ENCODE measurements around the gene CNGA3.

The CNGA3 gene

GRCh38 chr2:98329549-98329948, 16.7 kb upstream of the CNGA3 start:
- DNase-seq, result no peak

- no peak for DNase-seq
These were observed 13.3 kb upstream of the CNGA3 start for GRCh38 chr2:98332989-98333388.

DNA sequence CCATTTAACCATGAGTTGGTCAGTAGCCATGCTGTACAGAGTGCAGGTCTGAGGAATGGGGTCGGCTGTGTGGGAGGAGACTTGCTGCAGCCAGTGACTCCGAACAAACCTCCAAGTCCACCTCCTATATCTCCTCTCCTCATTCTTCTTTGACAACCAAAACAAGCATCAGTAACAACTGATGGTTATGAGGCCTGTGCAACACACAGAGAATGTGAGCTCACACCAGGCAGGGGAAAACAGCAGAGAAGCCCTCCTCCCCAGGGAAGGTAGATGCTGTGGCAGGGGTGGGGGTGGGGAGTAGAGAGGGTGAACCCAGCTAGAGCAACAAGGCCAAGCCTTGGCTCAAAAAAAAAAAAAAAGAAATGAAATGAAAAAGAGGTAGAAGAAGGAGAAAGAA, 12.3 kb upstream of the CNGA3 start:
- no peak for DNase-seq

DNA sequence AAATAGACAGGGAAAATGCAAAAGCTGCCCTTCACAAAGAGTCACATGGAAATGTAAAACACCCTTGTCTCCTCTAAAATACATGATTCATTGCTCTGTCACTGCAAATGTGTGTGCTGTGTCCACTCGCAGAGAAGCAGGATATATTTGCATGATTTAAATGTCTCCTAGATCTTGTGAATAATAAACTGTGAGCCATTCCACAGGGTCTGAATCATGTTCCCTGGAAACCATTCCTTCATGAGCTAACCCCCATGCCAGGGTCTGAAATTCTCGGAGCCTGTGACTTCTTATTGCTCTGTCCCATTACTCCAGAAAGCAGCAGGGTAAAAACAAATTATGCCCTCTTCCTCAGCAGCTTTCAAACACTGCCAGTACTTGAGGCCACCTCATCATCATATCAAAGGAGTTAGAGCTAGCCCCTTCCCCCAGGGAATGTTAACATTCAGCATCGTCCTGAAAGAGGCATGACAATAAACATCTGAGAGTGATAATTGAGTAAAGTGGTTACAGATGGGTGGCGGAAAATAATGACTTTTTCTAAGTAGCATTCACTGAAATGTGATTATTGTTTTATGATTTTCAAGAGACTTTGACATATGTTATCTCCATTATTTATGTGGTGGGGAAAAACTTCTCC, 11.7 kb upstream of the CNGA3 start:
- DNase-seq, result no peak

DNA sequence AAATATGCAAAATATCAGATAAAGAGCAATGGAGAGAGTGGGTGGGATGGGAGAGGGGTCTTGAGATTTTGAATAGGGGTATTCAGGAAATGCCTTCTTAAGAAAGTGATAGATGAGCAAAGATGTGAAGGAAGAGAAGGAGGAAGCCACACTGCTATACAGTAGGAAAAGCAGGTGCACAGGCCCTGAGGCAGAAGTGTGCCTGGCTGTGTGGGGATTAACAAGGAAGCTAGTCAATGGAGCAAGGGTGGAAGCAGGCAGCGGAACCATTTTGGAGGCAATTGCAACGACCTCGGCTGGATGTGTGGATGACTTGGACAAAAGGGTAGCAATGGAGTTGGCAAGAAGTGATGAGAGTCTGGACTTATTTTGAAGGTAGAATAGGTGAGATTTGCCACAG, 11.0 kb upstream of the CNGA3 start:
- DNase-seq, result no peak

- DNase-seq, result no peak
These were observed 5.0 kb upstream of the CNGA3 start for GRCh38 chr2:98341241-98341640.

GRCh38 chr2:98343285-98343684, 3.0 kb upstream of the CNGA3 start:
- no peak for DNase-seq

GRCh38 chr2:98347298-98348065, 1.2 kb downstream of the CNGA3 start:
- no peak for DNase-seq

DNA sequence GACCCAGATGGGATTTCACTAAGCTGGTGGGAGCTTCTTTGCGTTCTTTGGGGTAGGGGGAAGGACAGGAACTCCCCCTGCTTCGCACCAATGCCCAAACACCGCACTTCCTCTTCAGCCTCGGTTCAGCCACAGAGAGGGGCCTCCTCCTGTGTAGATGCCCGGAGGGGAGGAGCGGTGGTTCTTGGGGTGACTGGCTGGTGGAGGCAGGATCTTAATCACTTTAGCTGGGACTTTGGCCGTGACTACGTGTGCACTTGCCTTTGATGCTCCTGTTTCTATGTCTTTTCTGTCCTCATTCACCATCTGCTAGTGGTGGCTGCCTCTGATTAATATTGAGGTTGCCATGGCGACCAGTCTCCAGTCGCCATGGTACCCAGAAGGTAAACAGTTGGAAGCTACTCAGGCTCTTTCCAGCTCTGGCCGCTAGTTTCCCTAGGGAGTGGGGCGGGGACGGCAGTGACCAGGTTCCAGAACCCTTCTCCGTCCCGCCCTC, 1.9 kb downstream of the CNGA3 start:
- no peak for DNase-seq

GRCh38 chr2:98350411-98350810, 4.2 kb downstream of the CNGA3 start:
- DNase-seq, result no peak

GRCh38 chr2:98355881-98356280, 9.6 kb downstream of the CNGA3 start:
- no peak for DNase-seq

DNA sequence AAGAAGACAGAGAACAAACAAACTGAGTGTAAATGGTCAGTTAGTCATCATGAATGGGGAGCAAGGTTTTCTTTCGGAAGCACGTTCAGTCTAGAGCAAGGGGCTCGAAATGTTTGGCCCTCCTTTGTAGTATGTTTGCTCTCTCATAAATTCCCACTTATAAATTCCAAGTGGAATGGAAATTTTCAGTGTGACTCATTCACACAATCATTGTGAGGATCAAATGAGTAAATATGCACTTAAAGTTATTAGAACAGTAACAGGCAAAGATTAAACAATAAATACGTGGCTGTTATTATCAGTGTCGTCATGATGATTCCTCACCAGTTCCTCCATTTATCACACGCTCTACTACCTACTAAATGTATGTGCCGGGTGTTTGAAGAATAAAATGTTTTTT, 10.5 kb downstream of the CNGA3 start:
- DNase-seq, result no peak

DNA sequence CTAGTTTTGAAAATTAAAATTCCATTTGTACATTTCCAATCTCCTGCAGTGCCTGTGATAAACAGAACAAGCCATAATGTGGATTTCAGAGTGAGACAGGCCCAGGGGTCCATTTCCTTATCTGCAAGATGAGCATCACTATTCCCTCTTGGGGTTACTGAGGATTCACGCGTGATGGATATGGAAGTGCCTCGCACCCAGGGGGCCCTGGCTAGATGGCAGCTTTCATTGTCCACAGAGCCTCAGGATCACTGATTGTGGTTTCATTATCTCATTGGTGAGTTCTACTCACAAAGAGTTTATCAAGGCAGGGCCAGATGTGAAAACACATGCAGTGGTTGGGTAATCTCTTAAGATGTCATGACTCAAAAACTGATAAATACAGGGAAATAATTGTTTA, 11.6 kb downstream of the CNGA3 start:
- no peak for DNase-seq

DNA sequence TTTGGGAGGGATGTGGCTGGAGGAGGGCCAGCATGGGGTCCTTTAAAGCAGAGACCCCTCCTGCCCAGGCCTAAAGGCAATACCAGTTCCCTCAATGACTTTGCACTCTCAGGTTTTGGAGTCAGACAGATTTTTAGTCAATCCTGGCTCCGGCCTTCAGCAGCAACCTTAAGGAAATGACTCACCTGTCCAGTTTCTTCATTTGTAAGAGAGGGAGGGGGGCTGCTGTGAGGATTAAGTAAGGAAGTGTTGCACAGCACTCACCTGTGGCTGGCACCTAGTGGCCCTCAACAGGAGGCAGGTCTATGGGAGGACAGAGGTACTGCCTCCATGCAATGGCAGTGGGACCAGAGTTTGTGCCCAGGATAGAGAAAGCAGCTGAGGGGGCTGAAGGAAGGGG, 13.7 kb downstream of the CNGA3 start:
- no peak for DNase-seq

GRCh38 chr2:98367721-98368120, 21.5 kb downstream of the CNGA3 start:
- DNase-seq, result no peak

GRCh38 chr2:98369710-98370239, 23.5 kb downstream of the CNGA3 start:
- no peak for DNase-seq

- no peak for DNase-seq
These were observed 25.9 kb downstream of the CNGA3 start for GRCh38 chr2:98372121-98372520.

DNA sequence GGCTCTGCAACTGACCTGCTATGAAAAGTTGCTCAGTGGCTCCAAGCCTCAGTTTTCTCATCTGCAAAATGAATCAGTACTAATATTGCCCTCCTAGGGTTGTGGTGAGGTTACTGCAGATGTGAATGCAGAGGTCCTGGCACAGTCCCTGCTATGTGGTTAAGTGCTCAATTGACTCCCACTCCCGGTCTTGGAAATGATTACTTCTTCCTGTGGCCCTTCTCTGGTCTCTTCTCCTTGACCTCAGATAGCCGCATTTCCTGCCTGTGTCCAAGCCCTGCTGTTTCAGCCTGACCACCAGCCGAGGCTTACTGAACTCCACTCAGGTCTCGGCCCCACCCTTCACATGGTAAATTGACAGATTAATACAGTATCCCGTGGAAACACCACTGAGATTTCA, 26.3 kb downstream of the CNGA3 start:
- DNase-seq, result no peak

DNA sequence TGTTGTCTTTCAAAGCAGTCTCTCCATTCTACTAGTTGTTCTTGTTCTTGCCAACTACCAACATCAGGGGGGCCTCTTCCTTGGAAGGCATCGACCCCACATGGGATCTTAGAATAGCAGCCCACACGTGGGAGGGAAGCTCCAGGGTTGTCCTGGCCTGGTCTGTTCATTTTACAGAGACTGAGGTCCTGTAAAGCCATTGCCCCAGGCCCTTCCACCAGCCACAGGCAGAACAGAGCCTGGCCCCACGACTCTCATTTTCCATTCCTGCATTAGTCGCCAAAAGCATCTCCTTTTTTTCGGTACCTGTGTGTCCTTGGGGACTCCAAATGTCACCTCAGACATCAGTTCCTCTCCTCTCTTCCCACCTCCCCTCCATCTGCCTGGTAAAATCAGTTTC, 28.0 kb downstream of the CNGA3 start:
- no peak for DNase-seq

DNA sequence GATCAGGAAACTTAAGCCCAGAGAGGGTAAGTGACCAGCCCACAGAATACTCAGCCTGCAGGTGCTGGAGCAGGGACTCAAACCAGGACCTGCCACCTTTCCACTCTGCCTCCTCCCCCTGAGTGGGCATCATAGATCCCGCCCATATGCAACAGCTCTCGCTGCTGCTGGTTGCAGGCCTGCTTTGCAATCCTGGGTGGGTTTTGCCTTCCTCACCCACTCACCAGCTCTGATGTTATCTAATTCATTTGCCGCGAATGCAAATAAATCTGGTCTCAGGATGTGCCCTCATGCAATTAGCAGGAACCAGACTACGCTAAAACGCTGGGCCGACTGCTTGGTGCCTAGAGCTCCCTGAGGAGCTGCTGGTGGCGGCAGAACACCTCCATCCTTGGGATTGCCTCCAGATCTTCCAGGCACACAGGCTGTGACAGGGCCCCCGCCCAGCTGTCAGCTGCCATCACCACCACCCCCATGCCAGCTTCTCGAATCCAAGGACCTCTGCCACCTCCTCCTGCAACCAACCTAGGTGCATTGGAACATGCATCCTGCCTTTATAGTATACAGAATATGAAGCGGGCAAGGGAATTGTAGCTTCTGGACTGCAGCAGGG, 28.8 kb downstream of the CNGA3 start:
- no peak for DNase-seq

DNA sequence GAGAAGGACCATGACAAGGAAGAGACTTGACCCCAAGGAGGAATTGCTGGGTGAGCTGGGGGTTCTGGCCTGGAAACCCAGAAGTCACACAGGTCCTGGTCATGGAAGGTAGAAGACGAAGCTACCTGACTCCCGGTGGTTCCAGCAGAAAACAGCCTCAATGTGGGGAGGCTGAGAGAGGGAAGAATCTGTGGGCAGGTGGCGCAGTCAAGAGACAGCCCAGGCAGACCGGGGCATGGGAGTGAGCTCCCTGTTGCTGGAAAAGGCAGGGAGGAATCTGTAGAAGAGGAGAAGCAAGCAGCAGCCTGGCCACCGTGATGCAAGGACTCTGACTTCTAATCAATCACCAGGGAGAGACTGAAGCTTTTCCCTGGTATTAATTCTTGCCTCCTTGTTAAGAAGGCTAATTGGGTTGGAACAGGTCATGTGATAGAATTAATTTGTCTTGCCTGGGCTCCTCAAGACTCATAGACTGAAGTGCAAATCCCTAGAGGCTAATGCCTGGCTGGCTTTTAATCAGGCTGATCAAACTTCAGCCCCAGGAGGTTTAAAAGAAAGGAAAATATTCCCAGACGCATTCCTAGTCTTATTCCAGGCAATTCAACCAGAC, 30.1 kb downstream of the CNGA3 start:
- no peak for DNase-seq

GRCh38 chr2:98376996-98377395, 30.7 kb downstream of the CNGA3 start:
- no peak for DNase-seq

- DNase-seq, result no peak
These were observed 31.3 kb downstream of the CNGA3 start for GRCh38 chr2:98377544-98377943.

DNA sequence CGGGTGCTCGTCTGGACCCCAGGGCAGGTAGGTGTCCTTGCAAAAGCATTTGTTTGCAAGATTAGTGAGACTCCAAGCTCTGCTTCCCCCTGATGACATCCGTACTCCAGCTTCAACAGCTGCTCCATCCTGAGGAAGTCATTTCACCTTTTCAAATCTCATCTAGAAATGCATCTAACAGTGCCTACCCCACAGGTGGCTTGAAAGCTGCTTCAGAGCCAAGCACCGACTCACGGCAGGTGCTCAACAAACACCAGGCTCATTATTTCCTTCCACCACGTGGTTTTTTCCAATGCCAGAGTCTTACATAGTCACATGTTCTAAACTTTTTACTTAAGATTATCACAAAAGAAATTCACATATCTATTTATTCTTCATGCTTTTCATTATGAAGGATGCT, 31.9 kb downstream of the CNGA3 start:
- DNase-seq, result no peak
